HG03135 (cell line): Measurements from ENCODE around the gene SPSB3.
"Not testable (repeated sequence)": the region's sequence is repeated elsewhere in the genome, so short reads cannot be mapped to it uniquely, and the experiment has no call there.

Source experiments
- ATAC-seq: cut with Tn5 transposase; IDR thresholded peaks from one replicate; pipeline ENCODE4 v1.9.1; 2021; ENCODE audit warnings: mild to moderate bottlenecking, moderate library complexity; ENCODE audit not compliant: unreplicated experiment

Gene SPSB3

GRCh38 chr16:1817276-1817589 is 34.9 kb upstream of the SPSB3 start:
- ATAC-seq, result no peak

DNA sequence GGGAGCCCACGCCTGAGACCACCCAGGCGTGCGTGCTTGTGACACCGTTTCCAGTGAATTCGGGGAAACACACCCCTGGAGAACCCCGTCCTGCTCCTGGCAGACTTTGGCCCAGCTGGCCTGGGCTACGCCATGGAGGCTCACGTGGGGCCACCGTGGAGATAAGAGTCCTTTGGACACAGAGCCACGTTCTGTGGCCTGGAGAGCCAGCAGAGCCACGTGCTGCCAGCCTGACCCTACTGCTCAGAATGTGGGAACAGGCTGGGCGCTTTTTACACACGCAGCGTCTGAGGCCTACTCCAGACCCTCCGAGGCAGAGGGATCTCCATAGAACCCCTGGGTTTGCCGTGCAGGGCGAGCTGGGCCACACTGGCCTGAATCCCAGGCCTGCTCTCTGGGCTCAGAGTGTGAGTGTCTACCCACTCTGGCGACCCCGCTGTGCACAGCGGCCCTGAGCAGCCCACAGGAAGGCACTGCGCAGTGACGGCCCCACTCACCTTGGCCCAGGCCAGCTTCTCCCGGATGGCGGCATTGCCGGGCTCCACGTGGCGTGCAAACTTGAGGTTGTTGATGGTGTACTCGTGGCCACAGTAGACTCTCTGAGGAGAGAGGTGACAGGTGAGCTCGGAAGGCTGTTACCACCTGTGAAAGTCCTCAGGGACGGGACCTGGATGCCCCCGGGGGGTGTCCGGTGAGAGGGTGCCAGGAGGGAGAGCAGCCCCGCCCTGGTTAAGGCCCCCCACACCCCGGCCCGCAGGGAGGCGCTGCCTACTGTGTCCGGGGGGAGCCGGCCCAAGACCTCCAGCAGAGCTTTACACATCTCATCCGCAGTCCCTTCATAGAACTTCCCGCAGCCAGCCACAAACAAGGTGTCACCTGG is 34.3 kb upstream of the SPSB3 start:
- ATAC-seq, result no peak

- ATAC-seq, result no peak
Observed at GRCh38 chr16:1815461-1815860, 33.1 kb upstream of the SPSB3 start.

DNA sequence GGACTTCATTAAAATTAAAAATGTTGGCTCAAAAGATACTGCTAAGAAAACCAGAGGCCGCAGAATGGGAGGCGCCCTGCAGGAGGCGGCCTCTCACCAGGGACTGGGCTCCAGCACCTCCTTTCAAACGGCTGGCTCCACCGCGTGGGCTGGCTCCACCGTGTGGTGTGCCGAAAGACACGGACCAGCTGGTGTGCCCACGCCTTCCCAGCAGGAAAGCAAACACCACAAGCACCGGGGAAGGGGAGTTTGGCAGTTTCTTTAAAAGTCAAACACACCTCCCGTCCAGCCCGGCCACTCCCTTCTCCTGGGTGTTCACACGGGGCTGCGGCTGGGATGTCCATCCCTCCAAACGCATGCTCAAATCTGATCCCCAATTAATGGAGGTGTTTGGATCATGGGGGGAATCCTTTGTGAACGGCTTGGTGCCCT is 30.4 kb upstream of the SPSB3 start:
- ATAC-seq, result no peak

- no peak for ATAC-seq
Observed at GRCh38 chr16:1810536-1810935, 28.2 kb upstream of the SPSB3 start.

DNA sequence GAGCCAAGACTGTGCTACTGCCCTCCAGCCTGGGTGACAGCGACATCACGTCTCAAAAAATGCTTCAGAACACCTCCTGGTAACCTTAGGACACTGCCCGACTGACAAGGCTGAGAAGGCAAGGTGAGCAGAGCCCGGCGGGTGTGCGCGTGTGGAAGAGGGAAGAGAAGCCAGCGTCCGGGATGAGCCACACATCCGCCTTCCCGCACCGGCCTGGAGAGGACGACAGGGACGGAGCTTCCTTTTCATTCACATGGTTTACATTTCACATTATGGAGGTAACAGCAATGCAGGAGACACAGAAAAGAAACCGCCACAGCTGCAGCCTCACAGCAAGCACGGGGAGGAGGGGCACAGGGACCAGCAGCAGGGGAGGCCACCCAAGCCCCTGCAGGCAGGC is 27.7 kb upstream of the SPSB3 start:
- no peak for ATAC-seq

DNA sequence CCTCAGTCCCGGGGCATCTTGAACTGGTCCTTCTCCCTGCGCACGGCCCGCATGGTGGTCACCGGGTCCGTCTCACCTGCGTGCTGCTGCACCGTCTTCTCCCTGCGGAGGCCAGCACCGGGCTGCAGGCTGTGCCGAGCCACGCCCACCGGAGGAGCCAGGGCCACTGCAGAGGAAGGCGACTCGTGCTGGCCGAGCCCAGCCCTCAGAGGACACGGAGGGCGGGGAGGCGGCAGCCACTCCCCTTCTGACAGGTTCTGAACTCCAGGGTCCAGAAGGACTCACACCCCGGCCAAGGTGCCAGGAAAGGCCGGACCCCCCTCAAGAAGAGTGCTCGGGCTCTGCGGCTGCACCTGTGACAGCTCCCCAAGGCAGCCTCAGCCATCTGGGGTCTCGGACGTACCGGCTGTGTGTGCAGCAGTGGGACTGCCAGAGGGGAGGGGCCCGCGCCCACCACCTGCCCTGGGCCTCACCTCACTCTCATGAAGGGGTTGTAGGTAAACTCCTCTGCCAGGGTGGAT is 27.0 kb upstream of the SPSB3 start:
- no peak for ATAC-seq

DNA sequence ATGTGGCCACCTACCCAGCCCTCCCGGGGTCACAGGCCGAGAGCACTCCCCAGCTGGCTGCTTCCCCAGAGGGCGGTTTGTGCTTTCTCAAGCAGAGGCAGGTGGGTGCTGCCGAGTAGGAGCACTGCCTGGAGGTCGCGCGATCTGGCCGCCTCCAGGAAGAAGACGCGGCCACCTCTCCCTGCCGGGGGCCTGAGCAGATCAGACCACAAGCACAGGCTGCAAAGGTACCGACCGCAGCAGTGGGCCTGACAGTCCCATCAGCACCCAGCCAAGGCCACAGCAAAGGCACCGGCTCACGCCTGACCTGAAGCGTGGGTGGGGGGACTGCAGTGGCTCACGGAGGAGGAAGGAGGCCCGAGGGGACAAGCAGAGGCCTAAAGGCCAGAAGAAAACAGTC is 26.3 kb upstream of the SPSB3 start:
- ATAC-seq, result no peak

DNA sequence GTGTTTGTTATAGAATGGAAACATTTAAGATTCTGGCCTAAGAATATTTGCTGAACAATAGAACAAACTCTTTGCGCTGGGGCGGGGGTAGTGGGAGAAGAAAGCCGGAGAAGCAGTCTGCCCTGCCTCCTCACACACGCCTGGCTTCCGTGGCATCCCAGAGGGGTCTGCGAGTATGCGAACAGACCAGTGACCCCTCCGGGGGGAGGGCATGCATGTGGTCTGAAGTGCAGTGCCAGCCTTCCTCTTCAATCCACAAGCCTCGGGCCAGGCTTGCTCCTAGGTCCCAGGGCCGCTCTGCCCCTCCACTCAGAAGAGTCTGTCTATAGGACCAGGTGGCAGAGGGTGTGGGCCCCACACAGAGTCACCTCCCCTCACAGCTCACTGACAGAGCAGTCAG is 25.3 kb upstream of the SPSB3 start:
- no peak for ATAC-seq

DNA sequence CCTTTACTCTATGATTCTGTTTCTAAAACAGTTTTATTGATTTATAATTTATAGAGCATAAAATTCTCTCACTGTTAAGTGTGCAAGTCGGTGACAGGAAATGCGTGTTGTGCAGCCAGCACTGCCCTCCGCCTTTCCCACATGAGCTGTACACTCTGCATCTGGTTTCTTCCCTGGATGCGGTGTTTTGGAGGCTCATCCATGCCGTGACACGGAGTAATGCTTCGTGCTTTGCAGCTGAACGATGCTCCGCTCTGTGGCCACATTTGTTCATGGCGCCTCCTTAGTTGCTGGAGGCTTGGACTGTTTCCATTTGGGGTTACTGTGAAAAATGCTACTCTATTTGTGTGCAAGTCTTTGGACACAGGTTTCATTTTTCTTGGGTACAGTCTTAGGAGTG is 18.3 kb upstream of the SPSB3 start:
- ATAC-seq, result no peak

- ATAC-seq, result not testable (repeated sequence)
Observed at GRCh38 chr16:1799263-1799662, 16.9 kb upstream of the SPSB3 start.

DNA sequence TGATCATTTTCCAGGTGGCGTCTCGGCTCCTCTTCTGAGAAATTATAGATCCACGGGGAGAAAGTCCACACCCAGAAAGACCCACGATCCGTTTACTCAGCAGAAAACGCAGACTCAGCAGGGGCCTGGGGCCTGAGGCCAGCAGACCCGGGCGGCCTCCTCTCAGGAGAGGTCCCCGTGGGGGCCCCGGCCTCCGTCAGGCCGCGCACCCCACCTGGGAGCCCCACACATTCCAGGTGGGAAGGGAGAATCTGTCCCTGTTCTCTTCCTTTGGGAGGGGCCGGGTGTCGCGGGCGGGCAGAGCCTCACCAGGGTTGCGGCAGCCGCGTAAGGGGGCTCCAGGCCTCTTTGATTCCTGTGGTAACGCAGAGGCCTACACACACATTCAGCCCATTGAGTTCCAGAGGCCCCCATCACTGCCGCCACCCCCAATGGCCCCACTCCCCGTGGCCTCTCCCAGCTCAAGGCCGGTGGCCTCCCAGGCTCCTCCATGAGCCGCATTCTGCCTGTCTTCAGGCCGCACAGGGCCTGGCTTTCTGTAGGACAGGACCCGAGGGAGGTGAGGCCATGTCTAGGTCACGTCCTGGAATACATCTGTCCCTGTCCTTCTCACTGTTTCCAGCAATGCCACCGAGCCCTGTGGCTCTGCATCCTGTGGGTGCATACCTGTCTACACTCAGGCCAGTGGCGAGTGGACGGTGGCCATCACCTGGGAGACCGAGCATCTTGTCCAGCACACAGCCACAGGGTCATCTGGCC is 12.7 kb upstream of the SPSB3 start:
- ATAC-seq, result no peak

DNA sequence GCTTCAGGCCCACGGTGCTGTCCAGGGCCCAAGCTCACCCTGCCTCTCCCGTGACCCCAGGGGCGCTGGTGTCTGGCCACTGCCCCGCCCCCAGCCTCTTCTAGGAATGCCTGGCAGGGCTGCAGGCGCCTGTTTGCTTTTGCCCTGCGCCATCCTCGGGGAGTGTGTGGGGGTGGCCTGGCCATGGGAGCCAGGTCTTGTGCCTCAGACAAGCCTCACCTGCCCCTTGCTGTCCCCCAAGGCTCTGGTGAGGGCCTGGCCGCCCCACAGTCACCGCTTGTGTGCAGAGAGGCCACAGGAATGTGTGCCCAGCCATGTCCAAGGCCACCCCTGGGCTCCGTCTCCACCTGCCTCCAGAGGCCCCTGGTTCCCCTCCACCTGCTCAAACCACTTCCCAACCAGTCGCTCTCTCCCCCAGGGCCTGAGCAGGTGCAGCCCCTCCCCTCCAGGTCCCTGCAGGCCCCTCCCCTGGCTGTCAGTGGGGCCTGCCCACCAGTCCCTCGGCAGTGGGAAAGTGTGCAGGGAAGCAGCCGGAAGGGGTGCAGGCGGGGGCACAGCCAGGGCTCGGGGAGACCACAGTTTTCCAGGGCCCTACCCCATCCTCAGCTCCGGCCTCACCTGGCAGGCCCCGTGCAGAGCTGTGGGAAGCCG is 12.0 kb upstream of the SPSB3 start:
- no peak for ATAC-seq

DNA sequence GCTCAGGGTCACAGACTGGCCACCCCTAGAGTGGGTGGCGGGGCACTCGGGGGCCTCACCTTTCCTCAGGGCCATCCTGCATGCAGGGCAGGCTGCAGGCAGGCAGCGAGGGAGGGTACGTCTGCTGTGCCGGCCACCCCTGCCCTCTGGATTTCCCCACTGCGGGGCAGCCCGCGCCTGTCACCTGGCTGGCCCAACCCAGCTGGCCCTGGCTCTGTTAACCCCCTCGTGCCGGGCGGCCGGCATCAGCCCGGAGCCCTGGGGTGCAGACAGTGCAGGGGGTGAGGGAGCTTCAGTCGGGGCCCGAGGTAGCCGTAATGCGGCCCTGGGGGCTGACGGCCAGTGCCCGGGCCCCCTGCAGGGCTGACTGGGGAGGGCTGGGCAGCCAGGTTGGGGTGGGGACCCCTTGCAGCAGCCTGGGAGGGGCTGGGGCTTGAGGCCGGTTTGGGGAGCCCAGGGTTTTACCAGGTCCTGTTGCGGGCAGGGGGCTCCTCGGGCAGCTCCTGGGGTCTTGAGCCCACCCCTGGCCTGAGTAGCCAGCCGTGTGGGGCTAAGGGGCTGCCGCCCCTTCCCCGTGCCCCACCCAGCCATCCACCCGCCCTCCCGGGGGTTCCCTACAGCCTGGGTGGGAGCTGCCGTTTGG is 11.3 kb upstream of the SPSB3 start, which contains the start of gene IGFALS:
Gene IGFALS (minus strand): TSS at position 128 of the 643 bp plus-strand sequence. CDS start 53 bp downstream, at position 75.
- no peak for ATAC-seq

GRCh38 chr16:1792836-1793577 is 10.6 kb upstream of the SPSB3 start:
- no peak for ATAC-seq

GRCh38 chr16:1791943-1792812 is 9.8 kb upstream of the SPSB3 start:
- ATAC-seq, result no peak

- ATAC-seq, result no peak
Observed at GRCh38 chr16:1791256-1791942, 9.0 kb upstream of the SPSB3 start.

DNA sequence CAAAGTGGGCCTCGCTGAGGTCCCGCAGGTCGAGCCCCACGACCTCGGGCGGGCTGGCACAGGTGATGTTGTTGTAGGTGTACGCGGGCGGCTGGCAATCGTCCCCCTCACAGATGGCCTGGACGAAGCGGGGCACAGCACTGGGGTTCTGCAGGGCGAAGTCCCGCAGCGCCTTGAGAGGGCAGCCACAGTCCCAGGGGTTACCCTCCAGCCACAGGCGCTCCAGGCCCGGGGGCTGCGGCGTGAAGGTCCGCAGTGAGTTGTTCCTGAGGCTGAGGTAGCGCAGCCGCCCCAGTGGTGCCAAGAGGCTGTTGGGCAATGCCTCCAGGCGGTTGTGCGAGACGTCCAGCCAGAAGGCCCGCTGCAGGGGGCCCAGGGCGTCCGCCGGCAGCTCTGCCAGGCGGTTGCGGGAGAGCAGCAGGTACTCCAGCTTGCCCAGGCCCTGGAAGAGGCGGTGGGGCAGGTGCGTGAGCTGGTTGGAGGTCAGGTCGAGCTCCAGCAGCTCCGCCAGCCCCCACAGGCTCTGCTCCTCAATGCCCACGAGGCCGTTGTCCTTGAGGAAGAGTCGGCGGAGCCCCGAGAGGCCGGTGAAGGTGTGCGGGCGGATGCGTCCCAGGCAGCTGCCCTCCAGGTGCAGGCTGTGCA is 8.4 kb upstream of the SPSB3 start:
- ATAC-seq, result no peak
